Tibial nerve (tissue), 4 donors: ENCODE measurements around the gene RASA4. TPM values are rescaled to one million over a fixed set of nuclear protein-coding genes. Genes with fewer than 3 reads are reported as not detected.
"Not testable (repeated sequence)": the region's sequence is repeated elsewhere in the genome, so short reads cannot be mapped to it uniquely, and the experiment has no call there.

Experiments
- DNase-seq, 2 donors: peaks; one replicate each; pipeline ENCODE4 v3.0.0-alpha.2; 2019; ENCODE audit warnings: low spot score in 2 of 2
- H3K27ac ChIP-seq, 4 donors: fragments of 200-600 bp; sonication (generic) in 3 of 4; one replicate each; pipeline ENCODE4 v1.5.1; 2017 to 2019; ENCODE audit warnings: mild to moderate bottlenecking in 1 of 4
- H3K27me3 ChIP-seq, 2 donors: fragments of 200-600 bp; sonication (generic) in 1 of 2; one replicate each; pipeline versions ENCODE4 v1.5.1 to v1.6.0; 2017 to 2019
- H3K36me3 ChIP-seq, 3 donors: fragments of 200-600 bp; sonication (generic); one replicate each; pipeline ENCODE4 v1.5.1; 2018 to 2019
- H3K4me1 ChIP-seq, 4 donors: fragments of 200-600 bp; sonication (generic) in 3 of 4; one replicate each; pipeline ENCODE4 v1.5.1; 2017 to 2019
- H3K4me3 ChIP-seq, 4 donors: fragments of 200-600 bp; sonication (generic) in 3 of 4; one replicate each; pipeline ENCODE4 v1.5.1; 2017 to 2019; ENCODE audit warnings: mild to moderate bottlenecking in 1 of 4, moderate library complexity in 1 of 4
- H3K9me3 ChIP-seq, 4 donors: fragments of 200-600 bp; sonication (generic) in 3 of 4; one replicate each; pipeline ENCODE4 v1.5.1; 2017 to 2019
- WGBS, 2 donors: methylation state at CpG; one replicate each; pipeline ENCODE4 v1.1.5; 2018; 5-methylcytosine and 5-hydroxymethylcytosine counted together
- total RNA-seq, 4 donors: library from RNA; depleted of rRNA; stranded (reverse); fragments of >200 nt; gene quantifications; one replicate each; pipeline ENCODE4 v1.1.0, GENCODE V29; 2016

RASA4 gene
- total RNA-seq = 10 to 100 TPM; 45.9 to 78.6 (median 56.7) TPM

- H3K9me3 ChIP-seq, H3K36me3 ChIP-seq, H3K27me3 ChIP-seq, H3K4me1 ChIP-seq: not testable (repeated sequence)
- H3K4me3 ChIP-seq = peak within 1 kb of the TSS; percentile 29 to 50 (median 37)
- no CpG with 5 or more reads among the region's 62 CpGs for WGBS, 2 donors
- peak in 1 of 2 donors; percentile 5 for DNase-seq
- peak within 1 kb of the TSS in 1 of 4 donors; percentile 66 for H3K27ac ChIP-seq
These were observed at the start of gene RASA4 for GRCh38 chr7:102616507-102617125. Gene RASA4, minus strand, starts transcription at chr7:102616756. Its CDS starts 67 bp downstream, at chr7:102616689.

GRCh38 chr7:102664765-102665164 lies 48.2 kb upstream of the RASA4 start:
- H3K4me1 ChIP-seq, DNase-seq, H3K36me3 ChIP-seq, H3K27ac ChIP-seq, H3K9me3 ChIP-seq, H3K27me3 ChIP-seq, H3K4me3 ChIP-seq: not testable (repeated sequence)
- WGBS, 2 donors = 77 to 82% methylated on average over 8 of the region's 11 CpGs

GRCh38 chr7:102649924-102650323 lies 33.4 kb upstream of the RASA4 start, which contains the start of gene SPDYE2B:
Gene SPDYE2B, plus strand, starts transcription at chr7:102650319. Its CDS starts 2,030 bp downstream, at chr7:102652349.
- WGBS, 2 donors = no CpG with 5 or more reads among the region's 4 CpGs
- DNase-seq, H3K4me3 ChIP-seq, H3K36me3 ChIP-seq, H3K27me3 ChIP-seq, H3K9me3 ChIP-seq, H3K4me1 ChIP-seq, H3K27ac ChIP-seq: not testable (repeated sequence)

- not testable (repeated sequence) for H3K4me1 ChIP-seq, H3K36me3 ChIP-seq, H3K27me3 ChIP-seq, H3K27ac ChIP-seq, DNase-seq, H3K4me3 ChIP-seq, H3K9me3 ChIP-seq
- WGBS, 2 donors = 98 to 99% methylated on average over 6 to 7 of the region's 7 CpGs
These were observed 31.3 kb upstream of the RASA4 start for GRCh38 chr7:102647813-102648212.

- H3K27me3 ChIP-seq, H3K27ac ChIP-seq, H3K4me3 ChIP-seq, DNase-seq, H3K36me3 ChIP-seq, H3K4me1 ChIP-seq, H3K9me3 ChIP-seq: not testable (repeated sequence)
- WGBS, 2 donors = no CpG with 5 or more reads among the region's 1 CpG
These were observed 26.8 kb upstream of the RASA4 start for GRCh38 chr7:102643404-102643803.

- not testable (repeated sequence) for DNase-seq, H3K27me3 ChIP-seq, H3K4me3 ChIP-seq, H3K9me3 ChIP-seq, H3K4me1 ChIP-seq, H3K27ac ChIP-seq, H3K36me3 ChIP-seq
- WGBS, 2 donors = no CpG with 5 or more reads among the region's 9 CpGs
These were observed 26.1 kb upstream of the RASA4 start, which contains the start of gene UPK3BL1 for GRCh38 chr7:102642691-102643090. Gene UPK3BL1, minus strand, starts transcription at chr7:102642791. Its CDS starts 50 bp downstream, at chr7:102642741.

- H3K9me3 ChIP-seq, H3K4me1 ChIP-seq, DNase-seq, H3K4me3 ChIP-seq, H3K27me3 ChIP-seq, H3K27ac ChIP-seq: not testable (repeated sequence)
- WGBS, 2 donors = 75 to 87% methylated on average over 6 to 8 of the region's 11 CpGs
- peaks cover 0 to 11% (median 0%) of the 10 kb centered on the region in 3 donors for H3K36me3 ChIP-seq
These were observed 22.3 kb upstream of the RASA4 start for GRCh38 chr7:102638848-102639247.

GRCh38 chr7:102636956-102637355 lies 20.4 kb upstream of the RASA4 start:
- not testable (repeated sequence) for H3K4me1 ChIP-seq, H3K4me3 ChIP-seq, DNase-seq, H3K27ac ChIP-seq, H3K9me3 ChIP-seq, H3K27me3 ChIP-seq
- WGBS, 2 donors = 82 to 89% methylated on average over 7 of the region's 13 CpGs
- peaks cover 0 to 11% (median 0%) of the 10 kb centered on the region in 3 donors for H3K36me3 ChIP-seq

GRCh38 chr7:102635354-102635753 lies 18.8 kb upstream of the RASA4 start:
- H3K36me3 ChIP-seq = peaks cover 0 to 11% (median 0%) of the 10 kb centered on the region in 3 donors
- H3K4me1 ChIP-seq, H3K27me3 ChIP-seq, H3K4me3 ChIP-seq, H3K9me3 ChIP-seq, DNase-seq, H3K27ac ChIP-seq: not testable (repeated sequence)
- no CpG with 5 or more reads among the region's 5 CpGs for WGBS, 2 donors

- H3K27me3 ChIP-seq, H3K4me1 ChIP-seq, H3K9me3 ChIP-seq, H3K27ac ChIP-seq, H3K4me3 ChIP-seq, DNase-seq: not testable (repeated sequence)
- peaks cover 0 to 11% (median 0%) of the 10 kb centered on the region in 3 donors for H3K36me3 ChIP-seq
- WGBS, 2 donors = 57 to 78% methylated on average over 4 to 6 of the region's 6 CpGs
These were observed 17.7 kb upstream of the RASA4 start for GRCh38 chr7:102634299-102634698.

- not testable (repeated sequence) for H3K27me3 ChIP-seq, H3K4me3 ChIP-seq, DNase-seq, H3K27ac ChIP-seq, H3K9me3 ChIP-seq, H3K36me3 ChIP-seq, H3K4me1 ChIP-seq
- WGBS, 2 donors = 60% methylated on average over 1 of the region's 9 CpGs; no CpG with 5 or more reads in 1 of the 2 donors
These were observed 14.1 kb upstream of the RASA4 start for GRCh38 chr7:102630622-102631021.

GRCh38 chr7:102627271-102627904 lies 10.8 kb upstream of the RASA4 start:
- not testable (repeated sequence) for H3K27ac ChIP-seq, H3K9me3 ChIP-seq, DNase-seq, H3K4me1 ChIP-seq, H3K36me3 ChIP-seq, H3K4me3 ChIP-seq, H3K27me3 ChIP-seq
- no CpG with 5 or more reads among the region's 8 CpGs for WGBS, 2 donors

GRCh38 chr7:102618122-102618521 lies 1.6 kb upstream of the RASA4 start:
- not testable (repeated sequence) for H3K9me3 ChIP-seq, H3K36me3 ChIP-seq, H3K27me3 ChIP-seq, H3K4me3 ChIP-seq, DNase-seq, H3K27ac ChIP-seq, H3K4me1 ChIP-seq
- WGBS, 2 donors = 87 to 100% methylated on average over 3 of the region's 8 CpGs

GRCh38 chr7:102615930-102616329 lies 626 bp downstream of the RASA4 start:
- not testable (repeated sequence) for H3K27ac ChIP-seq, H3K36me3 ChIP-seq, DNase-seq, H3K9me3 ChIP-seq, H3K27me3 ChIP-seq, H3K4me3 ChIP-seq, H3K4me1 ChIP-seq
- WGBS, 2 donors = no CpG with 5 or more reads among the region's 10 CpGs
